Gastrocnemius medialis (tissue), 4 donors: ENCODE data around the gene CLEC1A. TPM values are rescaled to one million over a fixed set of nuclear protein-coding genes. Genes with fewer than 3 reads are reported as not detected.

Experiments used
- ATAC-seq, 2 donors: fragments of 150-250 bp; one replicate each; pipeline ENCODE4 v1.9.1; 2016
- DNase-seq, 2 donors: peaks; one replicate each; pipeline ENCODE4 v3.0.0-alpha.2; 2019
- H3K27ac ChIP-seq, 4 donors: fragments of 200-600 bp; sonication (generic); 1 replicate in 1 of 4; 2 replicates in 3 of 4; pipeline ENCODE4 v1.5.1; 2016 to 2018; ENCODE audit warnings: mild to moderate bottlenecking in 2 of 4, moderate library complexity in 1 of 4
- H3K27me3 ChIP-seq, 3 donors: fragments of 200-600 bp; sonication (generic) in 2 of 3; 1 replicate in 1 of 3; 2 replicates in 2 of 3; pipeline versions ENCODE4 v1.5.1 to v1.6.0; 2016 to 2019; ENCODE audit warnings: mild to moderate bottlenecking in 1 of 3, moderate library complexity in 1 of 3
- H3K36me3 ChIP-seq, 2 donors: fragments of 200-600 bp; sonication (generic) in 1 of 2; one replicate each; pipeline ENCODE4 v1.5.1; 2017 to 2018
- H3K4me1 ChIP-seq, 2 donors: fragments of 200-600 bp; sonication (generic) in 1 of 2; one replicate each; pipeline ENCODE4 v1.5.1; 2016 to 2017; ENCODE audit warnings: mild to moderate bottlenecking in 2 of 2
- H3K4me3 ChIP-seq, 4 donors: fragments of 200-600 bp; sonication (generic) in 3 of 4; 1 replicate in 1 of 4; 2 replicates in 3 of 4; pipeline ENCODE4 v1.5.1; 2016 to 2019; ENCODE audit warnings: mild to moderate bottlenecking in 2 of 4
- H3K9me3 ChIP-seq, 3 donors: fragments of 200-600 bp; sonication (generic) in 2 of 3; 1 replicate in 1 of 3; 2 replicates in 2 of 3; pipeline ENCODE4 v1.5.1; 2016 to 2019
- POLR2A ChIP-seq, 2 donors: fragments of 450-650 bp; IDR thresholded peaks; one replicate each; pipeline ENCODE4 v1.6.1; 2017; ENCODE audit warnings: antibody characterized with exemption in 2 of 2, mild to moderate bottlenecking in 2 of 2, moderate library complexity in 2 of 2
- in situ Hi-C, 4 donors: fragments of 200-750 bp; cut with MboI; loops; one replicate each; pipeline versions ENCODE4 v1.15.0 to v1.8.0; 2017; ENCODE audit warnings: low sequenced_read_pairs in 4 of 4
- intact Hi-C: fragments of 100-400 bp; cut with DNase I; formaldehyde crosslinking; loops from one replicate; pipeline ENCODE4 v1.15.1; 2023; ENCODE audit warnings: low total_unique reads
- total RNA-seq, 4 donors: library from RNA; depleted of rRNA; stranded (reverse); fragments of >200 nt; gene quantifications; one replicate each; pipeline versions ENCODE4 v1.1.0 to v1.2.3, GENCODE V29; 2016
- TF ChIP-seq, protein P1 (sequence below), 5 experiments: fragments of 450-650 bp in 3 of 5; fragments of 200-600 bp in 2 of 5; sonication (generic) in 2 of 5; IDR thresholded peaks in 4 of 5; conservative IDR thresholded peaks in 1 of 5; 1 replicate in 4 of 5; 2 replicates in 1 of 5; pipeline ENCODE4 v1.5.1; 2016 to 2019; ENCODE audit warnings: antibody characterized with exemption in 5 of 5, mild to moderate bottlenecking in 3 of 5, moderate library complexity in 3 of 5

Gene CLEC1A
- total RNA-seq, 4 donors from 2014 or later: 1.00 to 3.6 (median 1.6) TPM

DNA sequence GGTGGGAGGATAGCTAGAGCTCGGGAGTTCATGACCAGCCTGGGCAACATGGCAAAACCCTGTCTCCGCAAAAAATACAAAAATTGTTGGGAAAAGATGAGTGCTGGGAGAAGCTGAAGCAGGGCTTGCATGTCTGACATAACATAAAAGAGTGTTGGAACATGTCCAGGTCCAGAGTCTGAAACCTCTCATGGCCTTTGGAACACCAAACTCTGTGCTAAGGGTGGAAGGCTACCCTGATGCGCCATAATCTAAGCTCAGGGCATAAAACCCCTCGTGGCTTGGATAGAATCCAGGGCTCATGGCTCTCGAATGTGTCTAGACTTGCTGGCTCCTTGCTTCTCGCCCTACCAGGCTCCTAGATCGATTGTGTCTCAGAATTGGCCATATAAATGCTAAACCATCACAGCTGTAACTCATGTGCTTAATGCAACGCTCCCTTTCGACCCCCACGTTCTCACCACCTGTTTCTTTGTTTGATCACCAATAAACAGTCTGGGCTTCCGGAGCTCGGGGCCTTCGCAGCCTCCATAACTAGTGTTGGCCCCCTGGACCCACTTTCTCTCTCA is 37.9 kb upstream of the CLEC1A start:
- no peaks in the 10 kb centered on the region for H3K4me1 ChIP-seq
- ATAC-seq (no peak), DNase-seq (no peak)
- TF ChIP-seq, protein P1, sequence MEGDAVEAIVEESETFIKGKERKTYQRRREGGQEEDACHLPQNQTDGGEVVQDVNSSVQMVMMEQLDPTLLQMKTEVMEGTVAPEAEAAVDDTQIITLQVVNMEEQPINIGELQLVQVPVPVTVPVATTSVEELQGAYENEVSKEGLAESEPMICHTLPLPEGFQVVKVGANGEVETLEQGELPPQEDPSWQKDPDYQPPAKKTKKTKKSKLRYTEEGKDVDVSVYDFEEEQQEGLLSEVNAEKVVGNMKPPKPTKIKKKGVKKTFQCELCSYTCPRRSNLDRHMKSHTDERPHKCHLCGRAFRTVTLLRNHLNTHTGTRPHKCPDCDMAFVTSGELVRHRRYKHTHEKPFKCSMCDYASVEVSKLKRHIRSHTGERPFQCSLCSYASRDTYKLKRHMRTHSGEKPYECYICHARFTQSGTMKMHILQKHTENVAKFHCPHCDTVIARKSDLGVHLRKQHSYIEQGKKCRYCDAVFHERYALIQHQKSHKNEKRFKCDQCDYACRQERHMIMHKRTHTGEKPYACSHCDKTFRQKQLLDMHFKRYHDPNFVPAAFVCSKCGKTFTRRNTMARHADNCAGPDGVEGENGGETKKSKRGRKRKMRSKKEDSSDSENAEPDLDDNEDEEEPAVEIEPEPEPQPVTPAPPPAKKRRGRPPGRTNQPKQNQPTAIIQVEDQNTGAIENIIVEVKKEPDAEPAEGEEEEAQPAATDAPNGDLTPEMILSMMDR (IDR thresholded peaks at IDR 0.05 in 4 of 5, conservative IDR thresholded peaks at IDR 0.05 in 1 of 5): no peak
- no peak for TF ChIP-seq POLR2A (IDR thresholded peaks at IDR 0.05)
- intact Hi-C loops (no loop called here), in situ Hi-C loops (loop anchor here in 2 of 4 donors (10.0 to 25.0 kb wide), 2 partner anchors 99 to 102 kb away; partner anchors contain the start of gene CLEC9A (in 2 of the 2))
- no peaks in the 10 kb centered on the region for H3K27me3 ChIP-seq
- no peaks in the 10 kb centered on the region for H3K9me3 ChIP-seq
- no peaks in the 10 kb centered on the region for H3K36me3 ChIP-seq
- H3K4me3 ChIP-seq: no peak overlapping the region
- no peak overlapping the region for H3K27ac ChIP-seq

DNA sequence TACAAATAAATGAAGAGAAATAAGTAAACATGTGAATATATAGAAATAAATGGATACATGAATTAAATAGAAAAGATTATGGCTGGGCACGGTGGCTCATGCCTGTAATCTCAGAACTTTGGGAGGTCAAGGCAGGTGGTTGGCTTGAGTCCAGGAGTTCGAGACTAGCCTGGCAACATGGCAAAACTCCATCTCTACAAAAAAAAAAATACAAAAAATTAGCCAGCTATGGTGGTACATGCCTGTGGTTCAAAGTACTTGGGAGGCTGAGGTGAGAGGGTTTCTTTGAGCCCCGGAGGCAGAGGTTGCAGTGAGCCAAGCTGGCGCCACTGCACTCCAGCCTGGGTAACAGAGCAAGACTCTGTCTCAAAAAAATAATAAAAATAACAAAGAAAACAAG is 36.3 kb upstream of the CLEC1A start:
- Histone ChIP-seq H3K27ac (no peak overlapping the region), H3K27me3 (no peaks in the 10 kb centered on the region), H3K4me1 (no peaks in the 10 kb centered on the region), H3K36me3 (no peaks in the 10 kb centered on the region), H3K4me3 (no peak overlapping the region), H3K9me3 (no peaks in the 10 kb centered on the region)
- in situ Hi-C loops: loop anchor here in 2 of 4 donors (10.0 to 25.0 kb wide), 2 partner anchors 98 to 100 kb away; partner anchors contain the start of gene CLEC9A (in 2 of the 2)
- DNase-seq (no peak), ATAC-seq (no peak)
- TF ChIP-seq, protein P1 (IDR thresholded peaks at IDR 0.05 in 4 of 5, conservative IDR thresholded peaks at IDR 0.05 in 1 of 5): no peak
- no peak for TF ChIP-seq POLR2A (IDR thresholded peaks at IDR 0.05)
- intact Hi-C loops: no loop called here

DNA sequence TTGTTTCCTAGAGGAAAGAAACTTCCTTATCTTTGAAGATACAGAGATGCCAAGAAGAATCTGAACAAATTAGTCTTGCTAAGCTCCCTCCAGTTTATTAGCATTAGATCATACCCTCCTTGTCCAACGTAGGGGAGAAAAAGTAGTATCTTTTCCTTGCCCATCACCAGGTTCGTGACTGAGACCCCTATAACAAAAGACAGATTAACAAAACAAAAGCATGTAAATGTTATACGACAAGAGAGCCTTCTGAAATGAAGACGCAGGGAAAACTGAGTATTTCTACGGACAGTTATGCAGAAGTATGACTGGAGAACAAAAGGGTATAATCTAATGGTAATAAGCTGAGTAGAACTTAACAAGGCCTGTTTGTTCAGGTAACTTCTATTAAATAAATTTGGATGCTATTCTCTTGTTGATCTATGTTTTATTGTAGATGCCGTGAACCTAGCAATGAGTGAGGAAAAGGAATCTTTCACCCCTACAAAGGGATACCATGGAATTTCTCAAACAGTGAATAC is 34.1 kb upstream of the CLEC1A start:
- in situ Hi-C loops (loop anchor here in 2 of 4 donors (10.0 to 25.0 kb wide), 2 partner anchors 96 to 98 kb away; partner anchors contain the start of gene CLEC9A (in 2 of the 2)), intact Hi-C loops (no loop called here)
- DNase-seq: no peak
- H3K27me3 ChIP-seq: no peaks in the 10 kb centered on the region
- no peak for TF ChIP-seq POLR2A (IDR thresholded peaks at IDR 0.05)
- TF ChIP-seq, protein P1 (IDR thresholded peaks at IDR 0.05 in 4 of 5, conservative IDR thresholded peaks at IDR 0.05 in 1 of 5): no peak
- H3K9me3 ChIP-seq: no peaks in the 10 kb centered on the region
- H3K4me1 ChIP-seq: no peaks in the 10 kb centered on the region
- no peak for ATAC-seq
- no peak overlapping the region for H3K4me3 ChIP-seq
- no peak overlapping the region for H3K27ac ChIP-seq
- no peaks in the 10 kb centered on the region for H3K36me3 ChIP-seq

DNA sequence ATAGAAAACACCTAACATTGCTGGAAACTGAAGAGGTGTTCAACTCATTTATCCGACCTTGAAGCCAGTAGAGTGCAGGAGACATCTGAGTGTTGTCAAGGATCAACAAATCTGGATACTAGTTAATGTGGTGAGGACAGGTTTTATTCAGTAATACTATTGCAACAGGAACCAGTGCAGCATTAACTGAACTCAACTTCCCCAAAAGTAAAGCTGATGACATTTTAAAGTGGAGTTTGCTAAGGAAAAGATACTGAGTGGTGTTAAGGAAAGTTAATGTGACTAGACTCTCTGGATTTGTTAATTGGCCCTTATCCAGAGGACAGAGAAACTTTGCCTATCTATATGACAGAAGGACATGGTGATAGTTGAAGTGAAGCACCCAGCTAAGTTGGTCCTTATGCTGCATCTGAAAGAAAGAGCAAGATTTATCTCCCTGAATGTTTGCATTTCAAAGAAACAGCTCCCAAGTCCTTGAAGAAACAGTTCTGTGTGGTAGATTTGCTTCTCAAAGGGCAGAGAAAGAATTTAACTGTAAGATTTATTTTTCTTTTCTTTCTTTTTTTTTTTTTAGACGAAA is 32.4 kb upstream of the CLEC1A start:
- no peak overlapping the region for H3K4me3 ChIP-seq
- TF ChIP-seq POLR2A (IDR thresholded peaks at IDR 0.05): no peak
- TF ChIP-seq, protein P1 (IDR thresholded peaks at IDR 0.05 in 4 of 5, conservative IDR thresholded peaks at IDR 0.05 in 1 of 5): no peak
- intact Hi-C loops: no loop called here
- in situ Hi-C loops: loop anchor here in 2 of 4 donors (10.0 to 25.0 kb wide), 2 partner anchors 94 to 96 kb away; partner anchors contain the start of gene CLEC9A (in 2 of the 2)
- no peaks in the 10 kb centered on the region for H3K36me3 ChIP-seq
- no peaks in the 10 kb centered on the region for H3K9me3 ChIP-seq
- DNase-seq (no peak), ATAC-seq (no peak)
- H3K27me3 ChIP-seq: no peaks in the 10 kb centered on the region
- no peak overlapping the region for H3K27ac ChIP-seq
- H3K4me1 ChIP-seq: no peaks in the 10 kb centered on the region
